Transverse colon (tissue), 4 donors: ENCODE data around the gene CLDN12.

Source experiments
- CTCF ChIP-seq, 5 experiments: fragments of 200-600 bp in 3 of 5; fragments of 450-650 bp in 2 of 5; sonication (generic) in 3 of 5; IDR thresholded peaks; 1 replicate in 2 of 5; 2 replicates in 3 of 5; pipeline ENCODE4 v1.5.1; 2016 to 2017; ENCODE audit warnings: antibody characterized with exemption in 5 of 5, inconsistent platforms in 3 of 5, mild to moderate bottlenecking in 2 of 5, moderate library complexity in 1 of 5
- EP300 ChIP-seq: sonication (generic); formaldehyde crosslinking; IDR thresholded peaks from one replicate; pipeline ENCODE4 v1.6.1; 2017; ENCODE audit warnings: antibody characterized with exemption, low read depth
- POLR2AphosphoS5 ChIP-seq, 3 donors: sonication (generic); formaldehyde crosslinking; IDR thresholded peaks; one replicate each; pipeline ENCODE4 v1.6.1; 2016; ENCODE audit warnings: antibody characterized with exemption in 3 of 3

- TF ChIP-seq POLR2AphosphoS5 (IDR thresholded peaks at IDR 0.05) (no peak), CTCF (IDR thresholded peaks at IDR 0.05) (no peak), EP300 (no peak)
These were observed 42.4 kb downstream of the CLDN12 start for GRCh38 chr7:90445633-90446032.
